GM18907 (cell line): ENCODE measurements around the gene MED15.

Experiments
- ATAC-seq: cut with Tn5 transposase; IDR thresholded peaks from one replicate; pipeline ENCODE4 v1.9.1; 2021; ENCODE audit warnings: mild to moderate bottlenecking, moderate library complexity; ENCODE audit not compliant: unreplicated experiment

MED15 gene

GRCh38 chr22:20550057-20550817, 42.8 kb downstream of the MED15 start:
- ATAC-seq: no peak

- no peak for ATAC-seq
Measured at GRCh38 chr22:20550851-20551744, 43.7 kb downstream of the MED15 start.

GRCh38 chr22:20551805-20552442, 44.5 kb downstream of the MED15 start:
- ATAC-seq: no peak

DNA sequence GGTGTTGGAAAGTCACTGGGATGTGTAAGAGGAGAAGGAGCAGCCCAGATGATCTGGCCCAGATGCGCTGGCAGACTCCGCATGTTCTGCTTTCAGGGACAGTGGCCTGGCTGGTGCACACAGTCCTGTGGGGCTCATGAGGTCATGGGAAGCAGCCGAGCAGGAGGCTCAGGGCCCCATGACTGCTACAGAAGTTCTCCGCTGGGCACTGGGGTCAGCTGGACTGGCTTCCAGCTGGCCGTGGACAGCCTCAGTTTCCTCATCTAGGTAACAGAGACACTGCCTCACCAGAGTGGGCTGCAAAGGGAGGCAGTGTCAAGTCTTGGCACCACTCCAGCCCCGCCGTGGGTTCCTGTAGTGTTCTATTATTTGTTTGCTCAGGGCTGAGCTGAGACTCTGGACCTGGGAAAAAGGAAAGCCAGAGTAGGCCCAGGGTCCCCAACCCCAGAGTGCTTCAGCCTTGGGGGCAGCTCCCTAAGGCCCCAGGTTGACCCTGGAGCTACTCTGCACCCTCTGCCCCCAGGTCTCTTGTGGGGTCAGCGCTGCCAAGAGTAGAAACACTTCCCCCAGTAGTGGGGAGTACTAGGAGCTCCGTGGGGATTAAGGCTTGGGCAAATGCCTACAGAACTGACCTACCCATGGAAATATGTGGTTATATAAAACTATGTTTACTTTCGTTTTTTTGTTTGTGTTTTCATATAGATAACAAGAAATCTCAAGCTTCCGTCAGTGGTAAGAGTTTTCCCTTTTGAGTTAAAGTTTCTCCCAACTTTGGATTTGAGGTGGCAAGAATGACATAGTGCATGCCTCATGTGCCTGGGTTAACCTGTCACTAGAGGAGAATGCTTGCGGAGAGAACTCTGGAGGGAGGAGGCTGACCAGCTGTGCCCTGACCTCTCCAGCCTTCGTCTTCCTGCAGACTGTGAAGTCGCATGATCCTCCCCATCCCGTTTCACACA, 45.3 kb downstream of the MED15 start:
- no peak for ATAC-seq

GRCh38 chr22:20553947-20554741, 46.7 kb downstream of the MED15 start:
- no peak for ATAC-seq

DNA sequence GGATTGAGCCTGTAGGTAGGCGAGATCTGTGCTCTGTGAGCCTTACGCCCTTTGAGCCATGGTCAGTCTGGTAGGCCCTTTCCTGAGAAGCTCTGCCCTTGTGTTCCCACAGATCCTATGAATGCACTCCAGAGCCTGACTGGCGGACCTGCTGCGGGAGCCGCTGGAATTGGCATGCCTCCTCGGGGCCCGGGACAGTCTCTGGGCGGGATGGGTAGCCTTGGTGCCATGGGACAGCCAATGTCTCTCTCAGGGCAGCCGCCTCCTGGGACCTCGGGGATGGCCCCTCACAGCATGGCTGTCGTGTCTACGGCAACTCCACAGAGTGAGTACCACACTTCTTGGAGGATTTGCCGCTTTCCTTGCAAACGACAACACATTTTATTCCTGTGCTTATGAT, 47.4 kb downstream of the MED15 start:
- no peak for ATAC-seq

GRCh38 chr22:20558534-20558933, 51.1 kb downstream of the MED15 start:
- no peak for ATAC-seq

DNA sequence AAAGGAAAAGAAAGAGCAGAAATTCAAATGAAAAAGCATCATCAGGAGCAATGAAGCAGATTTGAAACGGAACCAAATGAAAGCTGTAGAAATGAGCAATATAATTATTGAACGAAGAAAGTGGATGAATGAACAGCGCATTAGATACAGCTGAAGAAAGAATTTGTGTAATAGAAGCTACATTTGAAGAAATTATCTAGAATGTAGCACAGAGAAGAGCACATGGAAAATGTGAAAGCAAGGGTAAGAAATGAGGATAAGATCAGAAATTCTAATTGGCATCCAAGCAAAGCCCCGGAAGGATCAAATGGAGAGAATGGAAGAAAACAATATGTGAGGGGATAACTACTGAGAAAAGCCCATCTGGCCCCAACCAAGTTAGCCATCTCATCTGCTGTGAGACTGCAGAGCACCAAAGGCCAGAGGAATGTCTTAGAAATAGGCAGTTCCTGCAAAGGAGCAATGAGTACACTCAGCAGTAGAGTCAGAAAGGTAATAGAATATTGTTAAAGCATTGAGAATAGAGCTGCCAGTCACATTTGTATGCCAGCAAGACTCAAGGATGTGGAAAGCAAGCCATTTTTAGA, 51.9 kb downstream of the MED15 start:
- no peak for ATAC-seq

DNA sequence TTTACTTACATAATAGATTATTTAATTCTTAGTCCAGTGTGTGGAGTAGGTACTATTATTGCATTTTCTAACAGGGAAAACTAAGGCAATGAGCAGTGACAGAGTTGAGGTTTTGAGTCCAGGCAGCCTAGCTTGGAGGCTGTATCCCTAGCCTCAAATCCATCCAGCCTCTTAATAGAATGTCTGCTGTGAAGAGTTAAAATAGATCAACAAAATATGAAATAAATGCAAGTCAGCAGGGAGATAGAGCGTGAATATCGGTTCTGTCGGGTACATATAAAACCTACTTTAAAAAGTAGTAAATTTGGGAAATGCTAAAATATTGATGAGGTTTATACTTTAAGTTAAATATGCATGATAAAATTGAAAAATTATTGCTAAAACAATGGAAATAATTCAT, 53.3 kb downstream of the MED15 start:
- no peak for ATAC-seq

DNA sequence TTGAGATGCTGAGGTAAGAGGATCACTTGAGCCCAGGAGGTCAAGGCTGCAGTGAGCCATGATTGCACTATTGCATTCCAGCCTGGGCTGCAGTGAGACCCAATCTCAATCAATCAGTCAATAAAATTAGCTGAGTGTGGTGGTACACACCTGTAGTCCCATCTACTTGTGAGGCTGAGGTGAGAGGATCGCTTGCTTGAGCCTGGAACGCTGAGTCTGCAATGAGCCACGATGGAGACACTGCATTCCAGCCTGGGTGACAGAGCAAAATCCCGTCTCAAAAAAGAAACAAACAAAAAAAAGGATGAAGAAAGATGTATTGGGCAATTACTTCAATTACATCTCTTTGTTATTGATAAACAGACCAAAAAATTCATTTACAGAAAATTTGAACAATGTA, 54.5 kb downstream of the MED15 start:
- ATAC-seq: no peak

DNA sequence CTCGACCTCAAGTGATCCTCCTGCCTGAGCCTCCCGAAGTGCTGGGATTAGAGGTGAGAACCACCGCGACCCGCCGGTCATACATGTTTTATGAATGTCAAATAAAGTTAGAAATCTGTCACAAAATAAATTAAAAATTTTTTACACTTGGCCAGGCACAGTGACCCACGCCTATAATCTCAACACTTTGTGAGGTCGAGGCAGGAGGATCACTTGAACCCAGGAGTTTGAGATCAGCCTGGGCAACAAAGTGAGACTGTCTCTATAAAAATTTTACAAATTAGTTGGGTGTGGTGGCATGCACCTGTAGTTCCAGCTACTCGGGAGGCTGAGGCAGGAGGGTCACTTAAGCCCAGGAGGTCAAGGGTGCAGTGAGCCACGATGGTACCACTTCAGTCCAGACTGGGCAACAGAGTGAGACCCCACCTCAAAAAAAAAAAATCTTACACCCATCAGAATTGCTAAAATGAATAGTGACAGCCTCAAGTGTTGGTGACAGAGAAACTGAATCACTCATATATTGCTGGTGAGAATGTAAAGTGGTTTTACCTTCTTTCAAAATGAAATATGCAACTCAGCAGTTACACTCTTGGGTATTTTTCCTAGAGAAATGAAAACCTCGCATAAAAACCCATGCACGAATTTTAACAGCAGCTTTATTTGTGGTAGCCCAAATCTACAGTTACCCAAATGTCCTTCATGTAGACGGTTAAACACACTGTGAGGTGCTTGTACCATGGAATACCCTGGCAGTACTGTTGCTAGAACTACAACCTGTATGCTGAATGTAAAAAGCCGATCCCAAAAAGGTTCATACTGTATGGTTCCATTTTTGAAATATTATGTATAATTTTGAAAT, 55.4 kb downstream of the MED15 start:
- ATAC-seq: no peak

- no peak for ATAC-seq
Measured at GRCh38 chr22:20563466-20563906, 56.1 kb downstream of the MED15 start.

DNA sequence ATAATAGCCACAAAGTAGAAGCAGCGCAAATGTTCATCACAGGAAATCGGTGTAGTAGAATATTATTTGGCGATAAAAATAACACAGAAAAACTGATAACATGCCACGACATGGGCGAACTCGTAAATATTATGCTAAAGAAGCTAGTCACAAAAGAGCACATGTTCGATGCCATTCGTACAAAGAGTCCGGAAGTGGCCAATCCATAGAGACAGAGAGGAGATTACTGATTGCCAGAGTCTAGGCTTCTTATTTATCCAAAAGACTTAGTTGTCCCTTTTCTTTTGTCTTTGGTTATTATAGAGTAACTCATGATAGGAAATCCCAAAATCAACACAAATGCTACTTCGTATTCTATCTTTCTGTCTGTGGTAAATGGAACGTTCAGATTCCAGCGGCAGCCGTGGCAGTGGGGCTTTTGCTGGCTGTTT, 56.5 kb downstream of the MED15 start:
- ATAC-seq: no peak

GRCh38 chr22:20565079-20565734, 57.8 kb downstream of the MED15 start:
- no peak for ATAC-seq

- ATAC-seq: no peak
Measured at GRCh38 chr22:20565761-20566160, 58.4 kb downstream of the MED15 start.

GRCh38 chr22:20566420-20567260, 59.2 kb downstream of the MED15 start:
- no peak for ATAC-seq

- no peak for ATAC-seq
Measured at GRCh38 chr22:20567371-20567847, 60.0 kb downstream of the MED15 start.
